Activated naive CD8-positive, alpha-beta T cell treated with anti-CD3 and anti-CD28 coated beads, Interleukin-2, amount 10 ng/mL, durations not matched to agents 7 days and 5 days (primary cell): ENCODE results near the gene GTF2E1. TPM values are rescaled to one million over a fixed set of nuclear protein-coding genes. Genes with fewer than 3 reads are reported as not detected.
A peak's percentile ranks its signal among the peaks of the same experiment; 100 is the strongest.
"Not testable (repeated sequence)": the region's sequence is repeated elsewhere in the genome, so short reads cannot be mapped to it uniquely, and the experiment has no call there.

ENCODE experiments used
- ATAC-seq: fragments of 150-1000 bp; cut with Tn5 transposase; one replicate; pipeline ENCODE4 v1.10.0; 2021; ENCODE audit warnings: low read depth, moderate library complexity
- POLR2A ChIA-PET: fragments of 350-600 bp; sonication (Branson Sonifier 250); formaldehyde crosslinking; loops from one replicate; lab custom pipeline; 2021; ENCODE audit warnings: antibody characterized with exemption; lab: Charles Lee
- DNase-seq: peaks from one replicate; pipeline ENCODE4 v3.0.0; 2021
- H3K27ac Mint-ChIP-seq: one replicate; pipeline ENCODE4 v1.8.0; 2022; ENCODE audit warnings: mild to moderate bottlenecking, mixed read lengths
- H3K27me3 Mint-ChIP-seq: one replicate; pipeline ENCODE4 v1.8.0; 2022; ENCODE audit warnings: mild to moderate bottlenecking, moderate library complexity, mixed read lengths
- H3K36me3 Mint-ChIP-seq: one replicate; pipeline ENCODE4 v1.8.0; 2021; ENCODE audit warnings: mild to moderate bottlenecking, mixed read lengths
- H3K4me1 Mint-ChIP-seq: one replicate; pipeline ENCODE4 v1.8.0; 2021; ENCODE audit warnings: mixed read lengths
- H3K4me3 Mint-ChIP-seq: one replicate; pipeline ENCODE4 v1.8.0; 2022; ENCODE audit warnings: mild to moderate bottlenecking, moderate library complexity, mixed read lengths
- H3K9me3 Mint-ChIP-seq: one replicate; pipeline ENCODE4 v1.8.0; 2021; ENCODE audit warnings: mixed read lengths
- total RNA-seq, 2 experiments: library from RNA; stranded (reverse); gene quantifications; one replicate each; pipeline ENCODE4 v1.2.3, GENCODE V29; 2021

The GTF2E1 gene
- total RNA-seq, result 10 to 100 TPM; 29.0 to 29.2 TPM

DNA sequence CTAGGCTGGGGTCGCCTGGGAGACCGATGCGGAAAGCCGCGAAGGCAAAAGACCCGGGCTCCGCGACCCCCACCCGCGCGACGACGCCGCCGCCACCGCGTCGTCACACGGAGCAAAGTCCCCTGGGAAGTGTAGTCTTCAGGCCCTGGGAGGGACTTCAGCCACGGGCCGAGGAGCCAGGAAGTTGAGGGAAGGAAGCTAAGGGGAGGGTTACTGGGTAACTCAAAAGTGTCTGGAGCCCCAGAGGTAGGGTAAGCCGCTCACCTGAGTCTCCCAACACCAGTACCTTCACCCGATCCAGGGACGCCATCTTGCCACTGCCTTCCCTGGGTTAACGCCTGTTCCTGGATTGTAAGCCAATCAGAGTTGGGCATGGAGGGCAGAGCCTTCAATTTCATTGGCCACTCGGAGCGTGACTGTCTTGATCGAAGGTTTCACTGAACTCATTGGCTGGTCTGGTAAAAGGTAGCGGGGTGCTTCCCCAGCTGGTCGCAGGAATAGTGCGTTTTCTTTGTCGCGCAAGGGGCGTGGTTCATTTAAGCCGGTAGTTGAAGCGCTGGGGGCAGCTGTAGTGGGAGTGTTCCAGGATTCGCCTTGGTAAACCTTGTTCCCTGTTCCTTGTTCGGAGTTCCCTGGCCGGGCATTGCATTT lies at the start of gene GTF2E1, which contains the start of gene RABL3:
TSS of gene GTF2E1 (plus strand) at position 547 of the 651 bp plus-strand sequence. CDS start 7,809 bp downstream, outside the sequence.
TSS of gene RABL3 (minus strand) at position 319 of the 651 bp plus-strand sequence. CDS start at position 310, 9 bp downstream.
- Mint-ChIP-seq H3K4me1 (peaks cover 23% of the 10 kb centered on the region), H3K27me3 (no peaks in the 10 kb centered on the region), H3K27ac (peak within 1 kb of the TSS; percentile 90), H3K9me3 (no peaks in the 10 kb centered on the region), H3K4me3 (peak within 1 kb of the TSS; percentile 85), H3K36me3 (peaks cover 12% of the 10 kb centered on the region)
- DNase-seq (peak; percentile 89), ATAC-seq (peak; percentile 99)
- POLR2A ChIA-PET, result interaction anchor here (1.0 to 3.0 kb wide), 3 partner anchors 22 to 146 kb away, joined by 3 to 27 read pairs (median 4); partner anchors contain the start of gene NDUFB4

DNA sequence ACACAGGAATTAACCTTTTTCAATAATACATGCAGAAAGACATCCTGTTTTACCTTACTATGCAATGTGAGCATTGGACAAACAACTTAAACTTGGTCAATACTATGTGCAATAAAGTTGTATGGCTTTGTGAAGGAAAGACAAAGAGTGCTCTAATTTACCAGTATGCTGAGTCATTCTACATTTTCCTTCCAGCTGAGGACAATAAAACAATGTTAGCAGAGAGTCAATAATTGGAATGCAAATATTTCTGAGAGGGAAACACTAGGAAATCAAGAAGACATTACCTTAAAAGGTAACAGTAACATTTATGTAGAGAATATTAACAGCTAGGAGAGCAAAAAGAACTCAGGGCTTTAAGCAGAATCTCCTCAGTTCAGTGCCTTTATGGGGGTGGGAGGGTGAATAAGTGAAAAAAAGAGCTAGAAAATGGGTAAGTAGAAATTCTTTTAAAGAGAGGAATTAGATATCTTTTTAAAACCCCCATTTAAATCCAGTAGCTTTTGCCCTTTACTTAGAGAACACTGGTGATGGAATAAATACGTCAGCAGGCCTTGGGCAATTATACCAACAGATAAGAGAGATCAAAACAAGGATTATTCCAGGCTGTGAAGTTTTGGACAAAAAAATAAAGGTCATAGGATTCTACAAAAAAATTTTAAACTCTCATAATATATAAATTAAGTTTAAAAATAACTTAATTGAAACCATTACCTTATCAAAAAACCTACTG lies 48.9 kb upstream of the GTF2E1 start:
- no peak overlapping the region for H3K27ac Mint-ChIP-seq
- no peaks in the 10 kb centered on the region for H3K27me3 Mint-ChIP-seq
- DNase-seq (no peak), ATAC-seq (no peak)
- POLR2A ChIA-PET, result interaction anchor here (0.5 to 1.1 kb wide), 2 partner anchors 26 to 98 kb away, joined by 3 to 4 read pairs; partner anchors contain the start of gene NDUFB4
- peaks cover 10% of the 10 kb centered on the region for H3K36me3 Mint-ChIP-seq
- no peak overlapping the region for H3K4me3 Mint-ChIP-seq
- H3K4me1 Mint-ChIP-seq, result no peaks in the 10 kb centered on the region
- H3K9me3 Mint-ChIP-seq, result no peaks in the 10 kb centered on the region

- POLR2A ChIA-PET, result no interaction called here
- Mint-ChIP-seq H3K9me3 (peaks cover 5% of the 10 kb centered on the region), H3K4me3 (no peak overlapping the region), H3K27ac (no peak overlapping the region), H3K27me3 (no peaks in the 10 kb centered on the region), H3K4me1 (no peaks in the 10 kb centered on the region), H3K36me3 (peaks cover 22% of the 10 kb centered on the region)
- no peak for ATAC-seq
- no peak for DNase-seq
Observed at GRCh38 chr3:120699333-120699732, 43.2 kb upstream of the GTF2E1 start.

GRCh38 chr3:120705884-120706582 lies 36.5 kb upstream of the GTF2E1 start:
- Mint-ChIP-seq H3K4me3 (no peak overlapping the region), H3K36me3 (peaks cover 34% of the 10 kb centered on the region), H3K9me3 (peaks cover 6% of the 10 kb centered on the region), H3K4me1 (no peaks in the 10 kb centered on the region), H3K27ac (no peak overlapping the region), H3K27me3 (no peaks in the 10 kb centered on the region)
- DNase-seq (no peak), ATAC-seq (no peak)
- POLR2A ChIA-PET, result no interaction called here

DNA sequence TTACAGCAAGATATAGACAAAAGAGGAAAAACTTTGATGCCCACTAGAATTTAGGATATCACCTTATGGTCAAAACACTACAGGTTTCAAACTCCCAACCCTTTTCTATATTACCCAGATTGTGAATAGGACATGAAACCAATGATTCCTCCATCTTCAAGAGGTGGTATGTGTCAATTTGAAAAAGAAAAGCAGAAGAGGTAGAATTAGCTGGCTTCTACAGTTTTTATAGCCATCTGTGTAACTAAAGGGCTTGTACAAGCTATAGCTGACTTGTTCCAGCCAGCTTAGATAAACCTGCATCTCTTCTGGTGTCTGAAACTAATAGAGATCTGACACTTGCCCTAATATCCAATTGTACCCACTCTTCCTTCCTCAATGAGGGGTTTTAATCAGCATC lies 35.6 kb upstream of the GTF2E1 start:
- no peaks in the 10 kb centered on the region for H3K4me1 Mint-ChIP-seq
- DNase-seq, result no peak
- peaks cover 6% of the 10 kb centered on the region for H3K9me3 Mint-ChIP-seq
- ATAC-seq, result no peak
- peaks cover 34% of the 10 kb centered on the region for H3K36me3 Mint-ChIP-seq
- POLR2A ChIA-PET, result no interaction called here
- H3K27ac Mint-ChIP-seq, result no peak overlapping the region
- no peak overlapping the region for H3K4me3 Mint-ChIP-seq
- no peaks in the 10 kb centered on the region for H3K27me3 Mint-ChIP-seq

DNA sequence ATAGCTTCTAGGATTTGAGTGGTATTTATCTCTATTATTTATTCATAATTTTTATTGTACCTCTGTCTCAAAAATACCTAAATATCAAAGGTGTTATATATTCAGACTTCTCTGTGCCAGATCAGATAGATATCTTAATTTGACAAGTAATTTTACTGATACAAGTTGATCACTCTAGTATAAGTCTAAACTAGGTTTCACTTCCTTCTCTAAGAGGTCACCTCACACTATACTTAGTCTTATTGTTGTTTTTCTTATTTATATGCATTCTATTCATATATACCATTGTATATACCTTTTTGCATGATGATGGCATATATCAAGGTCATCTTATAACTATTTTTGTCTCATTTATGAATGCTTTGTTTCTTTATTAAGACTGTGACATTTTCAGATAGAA lies 34.1 kb upstream of the GTF2E1 start:
- POLR2A ChIA-PET, result no interaction called here
- H3K9me3 Mint-ChIP-seq, result peaks cover 5% of the 10 kb centered on the region
- no peak overlapping the region for H3K27ac Mint-ChIP-seq
- peaks cover 24% of the 10 kb centered on the region for H3K36me3 Mint-ChIP-seq
- H3K4me1 Mint-ChIP-seq, result no peaks in the 10 kb centered on the region
- ATAC-seq (no peak), DNase-seq (no peak)
- no peak overlapping the region for H3K4me3 Mint-ChIP-seq
- H3K27me3 Mint-ChIP-seq, result no peaks in the 10 kb centered on the region

- no peaks in the 10 kb centered on the region for H3K27me3 Mint-ChIP-seq
- peaks cover 12% of the 10 kb centered on the region for H3K36me3 Mint-ChIP-seq
- H3K4me1 Mint-ChIP-seq, result no peaks in the 10 kb centered on the region
- DNase-seq, result no peak
- no peak for ATAC-seq
- no peaks in the 10 kb centered on the region for H3K9me3 Mint-ChIP-seq
- no peak overlapping the region for H3K4me3 Mint-ChIP-seq
- no peak overlapping the region for H3K27ac Mint-ChIP-seq
- POLR2A ChIA-PET, result no interaction called here
Observed at GRCh38 chr3:120710369-120710768, 32.2 kb upstream of the GTF2E1 start.

GRCh38 chr3:120713262-120713661 lies 29.3 kb upstream of the GTF2E1 start:
- Mint-ChIP-seq H3K4me3 (no peak overlapping the region), H3K4me1 (no peaks in the 10 kb centered on the region), H3K36me3 (peaks cover 6% of the 10 kb centered on the region), H3K9me3 (no peaks in the 10 kb centered on the region), H3K27ac (no peak overlapping the region), H3K27me3 (no peaks in the 10 kb centered on the region)
- DNase-seq (no peak), ATAC-seq (no peak)
- POLR2A ChIA-PET, result no interaction called here

GRCh38 chr3:120719167-120719834 lies 23.2 kb upstream of the GTF2E1 start:
- POLR2A ChIA-PET, result interaction anchor here (1.4 to 2.0 kb wide), 3 partner anchors 22 to 122 kb away, joined by 3 to 12 read pairs (median 4); partner anchors contain the start of genes GTF2E1 and NDUFB4
- ATAC-seq, result peak; percentile 85
- H3K27ac Mint-ChIP-seq, result peak overlapping the region; percentile 82
- peaks cover 11% of the 10 kb centered on the region for H3K4me1 Mint-ChIP-seq
- not testable (repeated sequence) for H3K9me3 Mint-ChIP-seq, H3K27me3 Mint-ChIP-seq
- H3K4me3 Mint-ChIP-seq, result peak overlapping the region; percentile 76
- peak; percentile 74 for DNase-seq
- peaks cover 12% of the 10 kb centered on the region for H3K36me3 Mint-ChIP-seq

- Mint-ChIP-seq H3K4me3 (no peak overlapping the region), H3K36me3 (peaks cover 27% of the 10 kb centered on the region), H3K4me1 (peaks cover 2% of the 10 kb centered on the region), H3K9me3 (peaks cover 1% of the 10 kb centered on the region), H3K27ac (no peak overlapping the region), H3K27me3 (no peaks in the 10 kb centered on the region)
- ATAC-seq (no peak), DNase-seq (no peak)
- POLR2A ChIA-PET, result no interaction called here
Observed at GRCh38 chr3:120726791-120727190, 15.8 kb upstream of the GTF2E1 start.

- Mint-ChIP-seq H3K9me3 (peaks cover 7% of the 10 kb centered on the region), H3K4me3 (no peak overlapping the region), H3K4me1 (peaks cover 2% of the 10 kb centered on the region), H3K27ac (no peak overlapping the region), H3K27me3 (no peaks in the 10 kb centered on the region), H3K36me3 (peaks cover 18% of the 10 kb centered on the region)
- POLR2A ChIA-PET, result no interaction called here
- DNase-seq (no peak), ATAC-seq (no peak)
Observed at GRCh38 chr3:120730576-120731542, 11.7 kb upstream of the GTF2E1 start.

DNA sequence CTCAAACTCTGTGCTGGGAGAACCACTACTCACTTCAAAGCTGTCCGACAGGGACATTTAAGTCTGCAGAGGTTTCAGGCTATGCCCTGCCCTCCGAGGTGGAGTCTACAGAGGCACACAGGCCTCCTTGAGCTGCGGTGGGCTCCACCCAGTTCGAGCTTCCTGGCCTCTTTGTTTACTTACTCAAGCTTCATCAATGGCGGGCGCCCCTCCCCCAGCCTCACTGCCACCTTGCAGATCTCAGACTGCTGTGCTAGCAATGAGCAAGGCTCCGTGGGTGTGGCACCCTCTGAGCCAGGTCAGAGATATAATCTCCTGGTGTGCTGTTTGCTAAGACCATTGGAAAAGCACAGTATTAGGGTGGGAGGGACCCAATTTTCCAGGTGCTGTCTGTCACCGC lies 4.5 kb upstream of the GTF2E1 start:
- H3K4me3 Mint-ChIP-seq, DNase-seq, ATAC-seq, POLR2A ChIA-PET, H3K4me1 Mint-ChIP-seq, H3K27ac Mint-ChIP-seq, H3K27me3 Mint-ChIP-seq: not testable (repeated sequence)
- Mint-ChIP-seq H3K36me3 (peaks cover 22% of the 10 kb centered on the region), H3K9me3 (peaks cover 15% of the 10 kb centered on the region)
